ENCODE data around the gene SLC16A12.

Gene SLC16A12

GRCh38 chr10:89535171-89536012, at the start of gene SLC16A12:
SLC16A12 (minus strand) TSS chr10:89535594; CDS start chr10:89462578, 73,016 bp downstream.
- DNase-seq, result no peak

GRCh38 chr10:89582022-89582421, 46.6 kb upstream of the SLC16A12 start:
- DNase-seq, result no peak

GRCh38 chr10:89580243-89580642, 44.8 kb upstream of the SLC16A12 start:
- DNase-seq, result no peak

- no peak for DNase-seq
These were observed 41.3 kb upstream of the SLC16A12 start for GRCh38 chr10:89576696-89577095.

- no peak for DNase-seq
These were observed 40.6 kb upstream of the SLC16A12 start for GRCh38 chr10:89576022-89576421.

GRCh38 chr10:89575031-89575430, 39.6 kb upstream of the SLC16A12 start:
- DNase-seq, result no peak

GRCh38 chr10:89574368-89574767, 39.0 kb upstream of the SLC16A12 start:
- DNase-seq, result no peak

GRCh38 chr10:89567576-89568245, 32.3 kb upstream of the SLC16A12 start:
- DNase-seq, result no peak

- DNase-seq, result no peak
These were observed 31.6 kb upstream of the SLC16A12 start for GRCh38 chr10:89566992-89567391.

- DNase-seq, result no peak
These were observed 30.9 kb upstream of the SLC16A12 start for GRCh38 chr10:89566095-89566950.

- DNase-seq, result no peak
These were observed 29.8 kb upstream of the SLC16A12 start for GRCh38 chr10:89565180-89565579.

GRCh38 chr10:89563861-89564478, 28.6 kb upstream of the SLC16A12 start:
- DNase-seq, result peak; percentile 23

GRCh38 chr10:89563311-89563710, 27.9 kb upstream of the SLC16A12 start:
- DNase-seq, result no peak

- DNase-seq, result no peak
These were observed 21.2 kb upstream of the SLC16A12 start for GRCh38 chr10:89556600-89556999.

GRCh38 chr10:89555688-89556445, 20.5 kb upstream of the SLC16A12 start:
- no peak for DNase-seq

GRCh38 chr10:89554433-89554832, 19.0 kb upstream of the SLC16A12 start:
- DNase-seq, result no peak

GRCh38 chr10:89553064-89553734, 17.8 kb upstream of the SLC16A12 start:
- no peak for DNase-seq

GRCh38 chr10:89552213-89552612, 16.8 kb upstream of the SLC16A12 start:
- no peak for DNase-seq

GRCh38 chr10:89550509-89550908, 15.1 kb upstream of the SLC16A12 start:
- DNase-seq, result no peak

GRCh38 chr10:89549510-89549909, 14.1 kb upstream of the SLC16A12 start:
- DNase-seq, result no peak

GRCh38 chr10:89548673-89549072, 13.3 kb upstream of the SLC16A12 start:
- no peak for DNase-seq
